Measurements from ENCODE around the gene SUCLG2. TPM values are rescaled to one million over a fixed set of nuclear protein-coding genes. Genes with fewer than 3 reads are reported as not detected.

The SUCLG2 gene
- total and polyA plus RNA-seq, 9 of the 15 experiments (the other 6 are each of a cell fraction or from before 2014, with no cell fraction given): 10.1 to 41.4 (median 29.0) TPM

DNA sequence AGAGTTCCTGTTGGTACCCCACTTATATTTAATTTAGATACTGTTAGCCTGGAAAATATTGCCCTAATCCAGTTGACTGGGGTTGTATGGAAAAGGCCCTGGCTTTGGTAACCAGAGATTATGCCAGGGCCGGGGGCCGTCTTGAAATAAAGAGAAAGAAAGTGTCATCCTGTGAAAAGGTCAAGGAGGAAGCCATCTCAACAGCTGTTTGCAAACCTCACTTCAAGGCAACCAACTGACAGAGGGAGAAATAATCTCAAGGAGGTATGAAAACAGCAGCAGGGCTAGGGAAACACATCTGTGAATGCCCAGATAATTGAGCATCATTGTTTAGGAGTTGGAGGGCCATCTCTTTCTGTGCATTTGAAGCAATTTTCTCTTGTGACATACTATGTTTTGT, 190.8 kb downstream of the SUCLG2 start:
- DNase-seq (ENCODE audit: extremely low read depth in 1 of 4, low spot score in 3 of 4): no peak
- H3K9me1 ChIP-seq (ENCODE audit: control insufficient read depth, insufficient read depth, low read length): no peaks in the 10 kb centered on the region
- WGBS (ENCODE audit: insufficient coverage, low coverage, missing lambda C conversion rate): 72% methylated on average over 2 of the region's 2 CpGs
- H3K27ac ChIP-seq (ENCODE audit: extremely low read depth, low read depth, low read length): no peak overlapping the region
- H4K20me1 ChIP-seq (replicated peaks; ENCODE audit: control insufficient read depth, insufficient read depth, low read length): no peaks in the 10 kb centered on the region
- no peak for ATAC-seq
- intact Hi-C loops (cut with micrococcal nuclease) (no loop called here), in situ Hi-C loops (cut with MboI) (no loop called here)
- H3K4me3 ChIP-seq: no peak overlapping the region
- H3K9ac ChIP-seq (ENCODE audit: insufficient read depth in 1 of 2, low read depth in 2 of 2, low read length in 2 of 2): no peak overlapping the region
- no peak overlapping the region for H3K4me2 ChIP-seq (ENCODE audit: insufficient read depth, low read length)
- no TSS peak for BruUV-seq (replicated peaks)
- H3K4me1 ChIP-seq (replicated peaks in 1 of 2; ENCODE audit: control insufficient read depth in 2 of 2, insufficient read depth in 2 of 2, low read length in 2 of 2): no peaks in the 10 kb centered on the region
- H3K79me2 ChIP-seq (ENCODE audit: control insufficient read depth, insufficient read depth, low read length): no peaks in the 10 kb centered on the region
- ChIA-PET POLR2A (no interaction called here), CTCF (ENCODE audit: low intra/inter-chr PET ratio) (no interaction called here)
- H2AFZ ChIP-seq (ENCODE audit: low read depth, low read length): no peak overlapping the region
- no peak for TF ChIP-seq ZNF445 (CRISPR knock-in tag; IDR thresholded peaks at IDR 0.05; ENCODE audit: low read depth)
- TF ChIP-seq BACH1 (tag; IDR thresholded peaks at IDR 0.05): no peak
- TF ChIP-seq HDAC1 (IDR thresholded peaks at IDR 0.05): no peak
- TF ChIP-seq CHCHD3 (CRISPR knock-in tag; IDR thresholded peaks at IDR 0.05): no peak
- TF ChIP-seq SAFB (IDR thresholded peaks at IDR 0.05; ENCODE audit: borderline replicate concordance, low read depth, low read length): no peak
- no peak for TF ChIP-seq MED1 (CRISPR knock-in tag; IDR thresholded peaks at IDR 0.05; ENCODE audit: borderline replicate concordance)
- no peak for TF ChIP-seq SMAD3 (CRISPR knock-in tag; conservative IDR thresholded peaks at IDR 0.05)
- no peak for TF ChIP-seq NCOA4 (IDR thresholded peaks at IDR 0.05; ENCODE audit: partially characterized antibody)
- TF ChIP-seq, protein P1, sequence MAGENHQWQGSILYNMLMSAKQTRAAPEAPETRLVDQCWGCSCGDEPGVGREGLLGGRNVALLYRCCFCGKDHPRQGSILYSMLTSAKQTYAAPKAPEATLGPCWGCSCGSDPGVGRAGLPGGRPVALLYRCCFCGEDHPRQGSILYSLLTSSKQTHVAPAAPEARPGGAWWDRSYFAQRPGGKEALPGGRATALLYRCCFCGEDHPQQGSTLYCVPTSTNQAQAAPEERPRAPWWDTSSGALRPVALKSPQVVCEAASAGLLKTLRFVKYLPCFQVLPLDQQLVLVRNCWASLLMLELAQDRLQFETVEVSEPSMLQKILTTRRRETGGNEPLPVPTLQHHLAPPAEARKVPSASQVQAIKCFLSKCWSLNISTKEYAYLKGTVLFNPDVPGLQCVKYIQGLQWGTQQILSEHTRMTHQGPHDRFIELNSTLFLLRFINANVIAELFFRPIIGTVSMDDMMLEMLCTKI (IDR thresholded peaks at IDR 0.05; ENCODE audit: partially characterized antibody): no peak
- TF ChIP-seq, protein P2, sequence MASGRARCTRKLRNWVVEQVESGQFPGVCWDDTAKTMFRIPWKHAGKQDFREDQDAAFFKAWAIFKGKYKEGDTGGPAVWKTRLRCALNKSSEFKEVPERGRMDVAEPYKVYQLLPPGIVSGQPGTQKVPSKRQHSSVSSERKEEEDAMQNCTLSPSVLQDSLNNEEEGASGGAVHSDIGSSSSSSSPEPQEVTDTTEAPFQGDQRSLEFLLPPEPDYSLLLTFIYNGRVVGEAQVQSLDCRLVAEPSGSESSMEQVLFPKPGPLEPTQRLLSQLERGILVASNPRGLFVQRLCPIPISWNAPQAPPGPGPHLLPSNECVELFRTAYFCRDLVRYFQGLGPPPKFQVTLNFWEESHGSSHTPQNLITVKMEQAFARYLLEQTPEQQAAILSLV (tag; IDR thresholded peaks at IDR 0.05): no peak
- no peak for TF ChIP-seq ZNF584 (CRISPR knock-in tag; IDR thresholded peaks at IDR 0.05; ENCODE audit: low read depth)
- TF ChIP-seq ESRRB (CRISPR knock-in tag; IDR thresholded peaks at IDR 0.05; ENCODE audit: borderline replicate concordance): no peak
- TF ChIP-seq, protein P3, sequence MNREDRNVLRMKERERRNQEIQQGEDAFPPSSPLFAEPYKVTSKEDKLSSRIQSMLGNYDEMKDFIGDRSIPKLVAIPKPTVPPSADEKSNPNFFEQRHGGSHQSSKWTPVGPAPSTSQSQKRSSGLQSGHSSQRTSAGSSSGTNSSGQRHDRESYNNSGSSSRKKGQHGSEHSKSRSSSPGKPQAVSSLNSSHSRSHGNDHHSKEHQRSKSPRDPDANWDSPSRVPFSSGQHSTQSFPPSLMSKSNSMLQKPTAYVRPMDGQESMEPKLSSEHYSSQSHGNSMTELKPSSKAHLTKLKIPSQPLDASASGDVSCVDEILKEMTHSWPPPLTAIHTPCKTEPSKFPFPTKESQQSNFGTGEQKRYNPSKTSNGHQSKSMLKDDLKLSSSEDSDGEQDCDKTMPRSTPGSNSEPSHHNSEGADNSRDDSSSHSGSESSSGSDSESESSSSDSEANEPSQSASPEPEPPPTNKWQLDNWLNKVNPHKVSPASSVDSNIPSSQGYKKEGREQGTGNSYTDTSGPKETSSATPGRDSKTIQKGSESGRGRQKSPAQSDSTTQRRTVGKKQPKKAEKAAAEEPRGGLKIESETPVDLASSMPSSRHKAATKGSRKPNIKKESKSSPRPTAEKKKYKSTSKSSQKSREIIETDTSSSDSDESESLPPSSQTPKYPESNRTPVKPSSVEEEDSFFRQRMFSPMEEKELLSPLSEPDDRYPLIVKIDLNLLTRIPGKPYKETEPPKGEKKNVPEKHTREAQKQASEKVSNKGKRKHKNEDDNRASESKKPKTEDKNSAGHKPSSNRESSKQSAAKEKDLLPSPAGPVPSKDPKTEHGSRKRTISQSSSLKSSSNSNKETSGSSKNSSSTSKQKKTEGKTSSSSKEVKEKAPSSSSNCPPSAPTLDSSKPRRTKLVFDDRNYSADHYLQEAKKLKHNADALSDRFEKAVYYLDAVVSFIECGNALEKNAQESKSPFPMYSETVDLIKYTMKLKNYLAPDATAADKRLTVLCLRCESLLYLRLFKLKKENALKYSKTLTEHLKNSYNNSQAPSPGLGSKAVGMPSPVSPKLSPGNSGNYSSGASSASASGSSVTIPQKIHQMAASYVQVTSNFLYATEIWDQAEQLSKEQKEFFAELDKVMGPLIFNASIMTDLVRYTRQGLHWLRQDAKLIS (CRISPR knock-in tag; IDR thresholded peaks at IDR 0.05): no peak
- no peak for TF ChIP-seq ZNF586 (CRISPR knock-in tag; conservative IDR thresholded peaks at IDR 0.05)
- no peaks in the 10 kb centered on the region for H3K9me3 ChIP-seq (replicated peaks; ENCODE audit: control insufficient read depth, insufficient read depth, low read depth, low read length)
- no peaks in the 10 kb centered on the region for H3K27me3 ChIP-seq (ENCODE audit: control insufficient read depth in 2 of 2, insufficient read depth in 2 of 2, low read length in 2 of 2)
- no peaks in the 10 kb centered on the region for H3K36me3 ChIP-seq (ENCODE audit: control insufficient read depth, insufficient read depth, low read length)
- no peak for FAIRE-seq

Measured in K562 (cell line).